Nephron (organoid): ENCODE data around the gene GRAMD1B.

Experiments used
- H3K27ac Mint-ChIP-seq, 3 experiments: 2 replicates each; pipeline ENCODE4 v1.8.0; 2020; ENCODE audit warnings: mixed read lengths in 3 of 3, mild to moderate bottlenecking in 2 of 3, moderate library complexity in 1 of 3
- H3K27me3 Mint-ChIP-seq: 2 replicates; pipeline ENCODE4 v1.8.0; 2021; ENCODE audit warnings: low read depth, mild to moderate bottlenecking, moderate library complexity, mixed read lengths
- H3K36me3 Mint-ChIP-seq: 2 replicates; pipeline ENCODE4 v1.8.0; 2020; ENCODE audit warnings: low read depth, mixed read lengths
- H3K4me1 Mint-ChIP-seq: 2 replicates; pipeline ENCODE4 v1.8.0; 2020; ENCODE audit warnings: mixed read lengths
- H3K4me3 Mint-ChIP-seq, 3 experiments: 2 replicates each; pipeline ENCODE4 v1.8.0; 2020; ENCODE audit warnings: mild to moderate bottlenecking in 3 of 3, mixed read lengths in 3 of 3, moderate library complexity in 2 of 3
- H3K9me3 Mint-ChIP-seq: 2 replicates; pipeline ENCODE4 v1.8.0; 2020; ENCODE audit warnings: mixed read lengths
- TF ChIP-seq, protein P1 (sequence below), 3 experiments: fragments of 200-600 bp; sonication (generic); IDR thresholded peaks; one replicate each; pipeline ENCODE4 v1.5.0; 2021; ENCODE audit warnings: antibody characterized with exemption in 3 of 3; ENCODE audit not compliant: unreplicated experiment in 3 of 3

GRAMD1B gene

DNA sequence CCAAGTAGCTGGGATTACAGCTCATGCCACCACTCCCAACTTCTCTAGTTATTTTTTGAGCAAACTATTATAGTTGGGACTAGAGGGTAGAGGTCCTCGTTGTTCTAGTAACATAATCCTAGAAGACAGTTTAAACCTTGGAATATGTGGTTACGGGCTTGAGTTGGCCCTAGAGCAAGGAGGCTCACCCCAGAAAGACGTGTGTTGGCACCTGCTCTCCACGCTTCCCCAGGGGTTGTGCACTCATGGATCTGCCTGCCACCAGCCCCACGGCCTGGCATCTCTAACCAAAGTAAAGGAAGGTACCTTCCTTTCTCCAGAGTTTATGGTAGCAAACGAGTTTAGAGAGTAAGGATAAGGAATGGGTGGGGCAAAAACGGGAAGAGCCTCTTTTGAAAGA is 145.4 kb downstream of the GRAMD1B start:
- Mint-ChIP-seq H3K27ac (no peak overlapping the region), H3K9me3 (no peaks in the 10 kb centered on the region), H3K27me3 (peaks cover 19% of the 10 kb centered on the region), H3K4me1 (peaks cover 18% of the 10 kb centered on the region), H3K36me3 (no peaks in the 10 kb centered on the region), H3K4me3 (no peak overlapping the region)
- TF ChIP-seq, protein P1, sequence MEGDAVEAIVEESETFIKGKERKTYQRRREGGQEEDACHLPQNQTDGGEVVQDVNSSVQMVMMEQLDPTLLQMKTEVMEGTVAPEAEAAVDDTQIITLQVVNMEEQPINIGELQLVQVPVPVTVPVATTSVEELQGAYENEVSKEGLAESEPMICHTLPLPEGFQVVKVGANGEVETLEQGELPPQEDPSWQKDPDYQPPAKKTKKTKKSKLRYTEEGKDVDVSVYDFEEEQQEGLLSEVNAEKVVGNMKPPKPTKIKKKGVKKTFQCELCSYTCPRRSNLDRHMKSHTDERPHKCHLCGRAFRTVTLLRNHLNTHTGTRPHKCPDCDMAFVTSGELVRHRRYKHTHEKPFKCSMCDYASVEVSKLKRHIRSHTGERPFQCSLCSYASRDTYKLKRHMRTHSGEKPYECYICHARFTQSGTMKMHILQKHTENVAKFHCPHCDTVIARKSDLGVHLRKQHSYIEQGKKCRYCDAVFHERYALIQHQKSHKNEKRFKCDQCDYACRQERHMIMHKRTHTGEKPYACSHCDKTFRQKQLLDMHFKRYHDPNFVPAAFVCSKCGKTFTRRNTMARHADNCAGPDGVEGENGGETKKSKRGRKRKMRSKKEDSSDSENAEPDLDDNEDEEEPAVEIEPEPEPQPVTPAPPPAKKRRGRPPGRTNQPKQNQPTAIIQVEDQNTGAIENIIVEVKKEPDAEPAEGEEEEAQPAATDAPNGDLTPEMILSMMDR (IDR thresholded peaks at IDR 0.05; ENCODE audit: unreplicated experiment in 3 of 3) = no peak

- TF ChIP-seq, protein P1 (IDR thresholded peaks at IDR 0.05; ENCODE audit: unreplicated experiment in 3 of 3) = no peak
- H3K4me1 Mint-ChIP-seq = peaks cover 24% of the 10 kb centered on the region
These were observed 146.0 kb downstream of the GRAMD1B start for GRCh38 chr11:123576082-123576481.

DNA sequence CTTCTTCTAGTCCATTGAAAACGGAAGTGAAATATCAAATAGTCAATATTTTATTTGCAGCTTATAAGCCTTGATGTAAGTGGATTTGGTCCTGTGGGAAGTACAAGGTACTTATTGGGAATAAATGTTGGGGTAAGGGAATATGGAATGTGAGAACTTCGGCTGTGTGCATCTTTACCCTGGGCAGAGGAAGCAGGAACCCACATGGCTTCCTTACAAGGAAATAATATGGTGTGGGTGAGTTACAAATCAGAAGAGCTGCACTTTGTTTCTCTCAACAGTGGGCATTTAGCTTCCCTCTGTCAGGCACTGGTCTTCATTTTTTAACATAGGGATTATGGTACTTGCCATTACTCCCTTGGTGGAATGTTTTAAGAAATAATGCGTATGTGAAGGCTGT is 146.4 kb downstream of the GRAMD1B start:
- Mint-ChIP-seq H3K36me3 (no peaks in the 10 kb centered on the region), H3K4me3 (no peak overlapping the region), H3K4me1 (peaks cover 28% of the 10 kb centered on the region), H3K27me3 (peaks cover 27% of the 10 kb centered on the region), H3K27ac (no peak overlapping the region), H3K9me3 (no peaks in the 10 kb centered on the region)
- TF ChIP-seq, protein P1 (IDR thresholded peaks at IDR 0.05; ENCODE audit: unreplicated experiment in 3 of 3) = no peak

More at GRCh38 chr11:123576082-123576481, 146.0 kb downstream of the GRAMD1B start:
- H3K4me3 Mint-ChIP-seq = no peak overlapping the region
- no peaks in the 10 kb centered on the region for H3K36me3 Mint-ChIP-seq
- peaks cover 24% of the 10 kb centered on the region for H3K27me3 Mint-ChIP-seq
- H3K27ac Mint-ChIP-seq = no peak overlapping the region
- H3K9me3 Mint-ChIP-seq = no peaks in the 10 kb centered on the region

- peaks cover 30% of the 10 kb centered on the region for H3K27me3 Mint-ChIP-seq
- no peak overlapping the region for H3K27ac Mint-ChIP-seq
- H3K4me1 Mint-ChIP-seq = peaks cover 31% of the 10 kb centered on the region
- no peaks in the 10 kb centered on the region for H3K36me3 Mint-ChIP-seq
- no peaks in the 10 kb centered on the region for H3K9me3 Mint-ChIP-seq
- H3K4me3 Mint-ChIP-seq = no peak overlapping the region
- TF ChIP-seq, protein P1 (IDR thresholded peaks at IDR 0.05; ENCODE audit: unreplicated experiment in 3 of 3) = peak; percentile 88 to 94 (median 93)
These were observed 147.1 kb downstream of the GRAMD1B start for GRCh38 chr11:123577081-123577598.

GRCh38 chr11:123578778-123579481 is 148.9 kb downstream of the GRAMD1B start:
- H3K27ac Mint-ChIP-seq = no peak overlapping the region
- TF ChIP-seq, protein P1 (IDR thresholded peaks at IDR 0.05; ENCODE audit: unreplicated experiment in 3 of 3) = no peak
- peaks cover 36% of the 10 kb centered on the region for H3K4me1 Mint-ChIP-seq
- H3K27me3 Mint-ChIP-seq = peaks cover 26% of the 10 kb centered on the region
- no peak overlapping the region for H3K4me3 Mint-ChIP-seq
- no peaks in the 10 kb centered on the region for H3K9me3 Mint-ChIP-seq
- no peaks in the 10 kb centered on the region for H3K36me3 Mint-ChIP-seq

- TF ChIP-seq, protein P1 (IDR thresholded peaks at IDR 0.05; ENCODE audit: unreplicated experiment in 3 of 3) = no peak
- Mint-ChIP-seq H3K27me3 (peaks cover 22% of the 10 kb centered on the region), H3K36me3 (no peaks in the 10 kb centered on the region), H3K9me3 (no peaks in the 10 kb centered on the region), H3K4me3 (no peak overlapping the region), H3K27ac (no peak overlapping the region), H3K4me1 (peaks cover 36% of the 10 kb centered on the region)
These were observed 149.4 kb downstream of the GRAMD1B start for GRCh38 chr11:123579482-123579812.
